Trophoblast cell (in vitro differentiated cells and primary cell): ENCODE measurements around the gene ZNF223. TPM values are rescaled to one million over a fixed set of nuclear protein-coding genes. Genes with fewer than 3 reads are reported as not detected.

Experiments used
- DNase-seq, 2 donors: peaks; one replicate each; pipeline ENCODE4 v3.0.0-alpha.2; 2016
- H2AFZ ChIP-seq: 2 replicates; pipeline ENCODE4 v1.6.1; 2013; ENCODE audit warnings: low read length, moderate library complexity, mild to moderate bottlenecking; ENCODE audit not compliant: insufficient read depth, poor library complexity
- H2AK5ac ChIP-seq: 2 replicates; pipeline ENCODE4 v1.6.1; 2013; ENCODE audit warnings: mild to moderate bottlenecking, low read length
- H2BK120ac ChIP-seq: 2 replicates; pipeline ENCODE4 v1.6.1; 2013; ENCODE audit warnings: low read length, mild to moderate bottlenecking, moderate library complexity; ENCODE audit not compliant: insufficient read depth, poor library complexity
- H2BK12ac ChIP-seq: 2 replicates; pipeline ENCODE4 v1.6.1; 2013; ENCODE audit warnings: mild to moderate bottlenecking, low read length, moderate library complexity
- H2BK5ac ChIP-seq: 2 replicates; pipeline ENCODE4 v1.6.1; 2013; ENCODE audit warnings: low read length, low read depth, moderate library complexity, mild to moderate bottlenecking; ENCODE audit not compliant: poor library complexity
- H3K14ac ChIP-seq: 2 replicates; pipeline ENCODE4 v1.6.1; 2013; ENCODE audit warnings: mild to moderate bottlenecking, low read length
- H3K18ac ChIP-seq: 2 replicates; pipeline ENCODE4 v1.6.1; 2013; ENCODE audit warnings: mild to moderate bottlenecking, low read length
- H3K23ac ChIP-seq: 2 replicates; pipeline ENCODE4 v1.6.1; 2013; ENCODE audit warnings: low read length
- H3K27ac ChIP-seq: 2 replicates; pipeline ENCODE4 v1.5.1; 2013; ENCODE audit warnings: low read depth, mild to moderate bottlenecking, inconsistent platforms, low read length, moderate library complexity
- H3K27me3 ChIP-seq: 2 replicates; pipeline ENCODE4 v1.6.1; 2013; ENCODE audit warnings: inconsistent platforms, mild to moderate bottlenecking, low read length, moderate library complexity; ENCODE audit not compliant: insufficient read depth
- H3K36me3 ChIP-seq, 2 experiments: 1 replicate in 1 of 2; 2 replicates in 1 of 2; pipeline ENCODE4 v1.6.1; 2013; ENCODE audit warnings: low read length in 2 of 2, mild to moderate bottlenecking in 2 of 2, moderate library complexity in 1 of 2; ENCODE audit not compliant: insufficient read depth in 2 of 2, control insufficient read depth in 1 of 2
- H3K4ac ChIP-seq: 2 replicates; pipeline ENCODE4 v1.6.1; 2013; ENCODE audit warnings: low read depth, mild to moderate bottlenecking, low read length, moderate library complexity
- H3K4me1 ChIP-seq, 2 experiments: 1 replicate in 1 of 2; 2 replicates in 1 of 2; pipeline ENCODE4 v1.6.1; 2013; ENCODE audit warnings: low read length in 2 of 2, mild to moderate bottlenecking in 2 of 2, moderate library complexity in 1 of 2; ENCODE audit not compliant: insufficient read depth in 2 of 2, control insufficient read depth in 1 of 2
- H3K4me2 ChIP-seq: 2 replicates; pipeline ENCODE4 v1.6.1; 2013; ENCODE audit warnings: inconsistent platforms, mild to moderate bottlenecking, low read length, moderate library complexity
- H3K4me3 ChIP-seq: 2 replicates; pipeline ENCODE4 v1.5.1; 2013; ENCODE audit warnings: mild to moderate bottlenecking, low read depth, low read length, inconsistent platforms
- H3K79me1 ChIP-seq: one replicate; pipeline ENCODE4 v1.6.1; 2013; ENCODE audit warnings: low read length
- H3K79me2 ChIP-seq: 2 replicates; pipeline ENCODE4 v1.6.1; 2013; ENCODE audit warnings: low read length, mild to moderate bottlenecking; ENCODE audit not compliant: control insufficient read depth, insufficient read depth, poor library complexity
- H3K9ac ChIP-seq: 2 replicates; pipeline ENCODE4 v1.6.1; 2013; ENCODE audit warnings: mild to moderate bottlenecking, low read length
- H3K9me3 ChIP-seq: 2 replicates; pipeline ENCODE4 v1.6.1; 2013; ENCODE audit warnings: low read depth, mild to moderate bottlenecking, control low read depth, inconsistent platforms, low read length; ENCODE audit not compliant: insufficient read depth
- H4K12ac ChIP-seq: 2 replicates; pipeline ENCODE4 v1.6.1; 2013; ENCODE audit warnings: low read depth, mild to moderate bottlenecking, low read length, moderate library complexity
- H4K8ac ChIP-seq: 2 replicates; pipeline ENCODE4 v1.6.1; 2013; ENCODE audit warnings: low read depth, mild to moderate bottlenecking, low read length, moderate library complexity
- H4K91ac ChIP-seq: one replicate; pipeline ENCODE4 v1.6.1; 2013; ENCODE audit warnings: low read depth, mild to moderate bottlenecking, low read length, moderate library complexity
- WGBS: extraction: QIAGEN DNeasy Blood & Tissue Kit; methylation state at CpG from one replicate; pipeline ENCODE4 v1.1.7; 2013; ENCODE audit warnings: missing lambda C conversion rate; ENCODE audit not compliant: insufficient read length, insufficient coverage; ENCODE audit errors: extremely low coverage; 5-methylcytosine and 5-hydroxymethylcytosine counted together
- polyA plus RNA-seq: library from polyadenylated mRNA; stranded (reverse); fragments of 200-250 nt; gene quantifications from 2 replicates; pipeline ENCODE4 v1.2.3, GENCODE V29; 2013

The ZNF223 gene
- 4.4 TPM in 2 replicates for polyA plus RNA-seq

- Histone ChIP-seq H2BK5ac (no peak within 1 kb of the TSS), H4K91ac (peak within 1 kb of the TSS; percentile 45), H3K18ac (peak within 1 kb of the TSS; percentile 49), H3K4me1 (peaks cover 0 to 5% of the 10 kb centered on the region in 2 experiments), H3K4me2 (peak within 1 kb of the TSS; percentile 81), H3K27me3 (no peaks in the 10 kb centered on the region), H3K36me3 (peaks cover 3 to 4% of the 10 kb centered on the region in 2 experiments), H2BK120ac (peak within 1 kb of the TSS; percentile 47), H4K12ac (peak within 1 kb of the TSS; percentile 79), H3K9ac (peak within 1 kb of the TSS; percentile 55), H3K9me3 (no peaks in the 10 kb centered on the region), H2BK12ac (no peak within 1 kb of the TSS), H3K14ac (peak within 1 kb of the TSS; percentile 81), H3K4me3 (peak within 1 kb of the TSS; percentile 75), H2AFZ (peak within 1 kb of the TSS; percentile 93), H4K8ac (peak within 1 kb of the TSS; percentile 96), H2AK5ac (peak within 1 kb of the TSS; percentile 35), H3K79me1 (peaks cover 3% of the 10 kb centered on the region), H3K79me2 (peaks cover 3% of the 10 kb centered on the region), H3K23ac (no peak within 1 kb of the TSS), H3K4ac (peak within 1 kb of the TSS; percentile 68), H3K27ac (peak within 1 kb of the TSS; percentile 1)
- DNase-seq = peak; percentile 82 to 92
- no CpG with 5 or more reads among the region's 38 CpGs for WGBS
Observed at GRCh38 chr19:44051650-44052402, at the start of gene ZNF223. Gene ZNF223 (plus strand): TSS chr19:44052036. CDS start chr19:44055177, 3,141 bp downstream.

- H2BK5ac ChIP-seq = no peak overlapping the region
- no peaks in the 10 kb centered on the region for H3K79me2 ChIP-seq
- H3K18ac ChIP-seq = no peak overlapping the region
- H2BK120ac ChIP-seq = no peak overlapping the region
- H4K8ac ChIP-seq = peak overlapping the region; percentile 75
- H2AK5ac ChIP-seq = no peak overlapping the region
- H3K23ac ChIP-seq = no peak overlapping the region
- H3K4ac ChIP-seq = no peak overlapping the region
- H2BK12ac ChIP-seq = no peak overlapping the region
- no peaks in the 10 kb centered on the region for H3K27me3 ChIP-seq
- DNase-seq = peak in 1 of 2 donors; percentile 12
- no peak overlapping the region for H3K27ac ChIP-seq
- no peaks in the 10 kb centered on the region for H3K9me3 ChIP-seq
- no peak overlapping the region for H4K91ac ChIP-seq
- peak overlapping the region; percentile 74 for H3K4me3 ChIP-seq
- no peak overlapping the region for H3K9ac ChIP-seq
- H3K36me3 ChIP-seq = peaks cover 0 to 5% of the 10 kb centered on the region in 2 experiments
- H3K4me1 ChIP-seq = peaks cover 2% of the 10 kb centered on the region in 2 experiments
- WGBS = no CpG with 5 or more reads among the region's 8 CpGs
- H3K4me2 ChIP-seq = peak overlapping the region; percentile 80
- peaks cover 5% of the 10 kb centered on the region for H3K79me1 ChIP-seq
- H3K14ac ChIP-seq = no peak overlapping the region
- H2AFZ ChIP-seq = peak overlapping the region; percentile 51
- peak overlapping the region; percentile 46 for H4K12ac ChIP-seq
Observed at GRCh38 chr19:44002212-44002565, 49.6 kb upstream of the ZNF223 start.

- H3K14ac ChIP-seq = peak within 1 kb of the TSS; percentile 6
- peak within 1 kb of the TSS; percentile 72 for H2AFZ ChIP-seq
- WGBS = no CpG with 5 or more reads among the region's 48 CpGs
- no peaks in the 10 kb centered on the region for H3K79me2 ChIP-seq
- peaks cover 2% of the 10 kb centered on the region in 2 experiments for H3K4me1 ChIP-seq
- H3K27me3 ChIP-seq = no peaks in the 10 kb centered on the region
- peak within 1 kb of the TSS; percentile 29 for H4K91ac ChIP-seq
- peaks cover 4% of the 10 kb centered on the region for H3K9me3 ChIP-seq
- H3K4me2 ChIP-seq = peak within 1 kb of the TSS; percentile 90
- no peak within 1 kb of the TSS for H2AK5ac ChIP-seq
- H3K79me1 ChIP-seq = peaks cover 5% of the 10 kb centered on the region
- peak; percentile 97 to 98 for DNase-seq
- peak within 1 kb of the TSS; percentile 76 for H3K9ac ChIP-seq
- peak within 1 kb of the TSS; percentile 74 for H3K4me3 ChIP-seq
- peak within 1 kb of the TSS; percentile 21 for H3K18ac ChIP-seq
- no peak within 1 kb of the TSS for H2BK120ac ChIP-seq
- no peak within 1 kb of the TSS for H2BK12ac ChIP-seq
- no peak within 1 kb of the TSS for H3K4ac ChIP-seq
- H2BK5ac ChIP-seq = no peak within 1 kb of the TSS
- peak within 1 kb of the TSS; percentile 80 for H4K8ac ChIP-seq
- H3K23ac ChIP-seq = no peak within 1 kb of the TSS
- peaks cover 5 to 6% of the 10 kb centered on the region in 2 experiments for H3K36me3 ChIP-seq
- H4K12ac ChIP-seq = peak within 1 kb of the TSS; percentile 46
- H3K27ac ChIP-seq = no peak within 1 kb of the TSS
Observed at GRCh38 chr19:44002566-44003460, 49.0 kb upstream of the ZNF223 start, which contains the start of gene ZNF230. Gene ZNF230 (plus strand): TSS chr19:44002957. CDS start chr19:44007079, 4,122 bp downstream.

- H3K79me2 ChIP-seq = no peaks in the 10 kb centered on the region
Observed at GRCh38 chr19:44003461-44004009, 48.3 kb upstream of the ZNF223 start.

More at GRCh38 chr19:44003461-44004009, 48.3 kb upstream of the ZNF223 start:
- Histone ChIP-seq H4K91ac (no peak overlapping the region), H3K27me3 (no peaks in the 10 kb centered on the region), H2BK120ac (no peak overlapping the region), H2AFZ (peak overlapping the region; percentile 12), H3K4me2 (peak overlapping the region; percentile 90), H3K23ac (no peak overlapping the region), H3K9ac (peak overlapping the region; percentile 29), H2AK5ac (no peak overlapping the region), H3K4me3 (peak overlapping the region; percentile 70), H4K8ac (no peak overlapping the region), H3K4ac (no peak overlapping the region), H3K18ac (no peak overlapping the region), H3K14ac (no peak overlapping the region), H4K12ac (no peak overlapping the region), H3K9me3 (peaks cover 5% of the 10 kb centered on the region), H2BK12ac (no peak overlapping the region), H3K36me3 (peaks cover 4 to 8% of the 10 kb centered on the region in 2 experiments), H2BK5ac (no peak overlapping the region), H3K79me1 (peaks cover 5% of the 10 kb centered on the region), H3K4me1 (peaks cover 2% of the 10 kb centered on the region in 2 experiments), H3K27ac (no peak overlapping the region)
- DNase-seq = peak in 1 of 2 donors; percentile 1
- no CpG with 5 or more reads among the region's 15 CpGs for WGBS
